Smooth muscle cell of the brain vasculature (primary cell): Measurements from ENCODE around the gene ASS1.
"Not testable (repeated sequence)": the region's sequence is repeated elsewhere in the genome, so short reads cannot be mapped to it uniquely, and the experiment has no call there.

Experiments
- DNase-seq: peaks from one replicate; pipeline ENCODE4 v3.0.0-alpha.2; 2012; ENCODE audit warnings: low read depth, low spot score

ASS1 gene

DNA sequence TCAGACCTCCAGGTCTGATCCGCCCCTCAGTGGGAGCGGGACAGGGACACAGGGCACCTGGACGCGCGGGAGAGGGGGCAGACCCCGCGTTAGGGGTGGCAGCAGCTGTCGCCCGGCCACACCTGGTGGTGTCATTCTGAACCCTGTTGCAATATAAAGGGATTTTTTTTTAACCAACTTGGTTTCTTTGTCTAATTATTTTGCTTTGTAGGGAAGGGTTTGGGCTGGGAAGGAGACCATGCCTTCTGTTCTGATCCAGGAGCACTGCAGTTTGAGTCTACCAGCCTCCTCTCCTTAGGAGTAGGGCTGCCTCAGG lies 10.9 kb upstream of the ASS1 start:
- DNase-seq, result no peak

DNA sequence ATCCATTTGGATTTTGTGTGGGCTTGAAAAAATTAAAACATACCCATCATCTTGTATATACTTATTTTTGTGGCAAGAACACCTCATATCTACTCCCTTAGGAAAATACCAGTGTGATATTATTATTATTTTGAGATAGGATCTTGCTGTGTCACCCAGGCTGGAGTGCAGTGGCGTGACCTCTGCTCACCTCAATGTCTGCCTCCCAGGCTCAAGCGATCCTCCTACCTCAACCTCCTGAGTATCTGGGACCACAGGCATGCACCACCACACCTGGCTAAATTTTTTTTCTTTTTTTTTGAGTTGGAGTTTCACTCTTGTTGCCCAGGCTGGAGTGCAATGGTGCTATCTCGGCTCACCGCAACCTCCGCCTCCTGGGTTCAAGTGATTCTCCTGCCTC lies 10.1 kb upstream of the ASS1 start:
- not testable (repeated sequence) for DNase-seq

DNA sequence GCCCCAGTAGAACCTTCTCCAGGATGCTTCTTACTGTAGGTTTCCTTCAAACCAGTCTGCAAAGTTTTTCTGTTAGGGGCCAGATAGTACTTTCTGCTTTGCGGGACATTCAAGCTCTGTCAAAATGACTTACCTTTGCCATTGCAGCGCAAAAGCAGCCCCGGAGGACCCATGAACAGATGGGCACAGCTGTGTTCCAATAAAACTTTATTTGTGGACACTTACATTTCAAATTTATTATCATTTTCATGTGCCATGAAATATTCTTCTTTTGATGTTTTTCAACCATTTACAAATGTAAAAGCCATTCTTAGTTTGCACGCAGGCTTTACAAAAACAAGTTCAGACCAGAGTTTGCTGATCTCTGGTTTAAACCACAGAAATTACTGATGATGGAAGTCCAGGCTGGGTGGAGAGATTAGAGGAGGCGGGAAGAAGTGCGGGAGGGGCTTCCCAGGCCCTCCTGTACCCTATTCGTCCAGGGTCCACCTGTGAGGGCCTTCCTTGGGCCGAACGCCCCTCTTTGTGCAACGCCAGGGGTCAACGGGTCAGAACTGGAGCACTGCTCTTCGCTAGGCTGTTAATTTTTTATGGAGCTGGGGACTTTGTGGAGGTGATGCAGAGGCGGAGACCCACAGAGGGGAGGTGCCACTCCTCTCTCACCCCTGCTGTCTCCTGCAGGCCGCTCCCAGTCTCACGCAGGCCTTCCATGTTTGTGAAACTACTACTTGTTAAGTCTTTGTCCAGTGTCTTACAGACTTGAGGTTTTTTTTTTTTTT lies 7.6 kb upstream of the ASS1 start:
- DNase-seq, result no peak

DNA sequence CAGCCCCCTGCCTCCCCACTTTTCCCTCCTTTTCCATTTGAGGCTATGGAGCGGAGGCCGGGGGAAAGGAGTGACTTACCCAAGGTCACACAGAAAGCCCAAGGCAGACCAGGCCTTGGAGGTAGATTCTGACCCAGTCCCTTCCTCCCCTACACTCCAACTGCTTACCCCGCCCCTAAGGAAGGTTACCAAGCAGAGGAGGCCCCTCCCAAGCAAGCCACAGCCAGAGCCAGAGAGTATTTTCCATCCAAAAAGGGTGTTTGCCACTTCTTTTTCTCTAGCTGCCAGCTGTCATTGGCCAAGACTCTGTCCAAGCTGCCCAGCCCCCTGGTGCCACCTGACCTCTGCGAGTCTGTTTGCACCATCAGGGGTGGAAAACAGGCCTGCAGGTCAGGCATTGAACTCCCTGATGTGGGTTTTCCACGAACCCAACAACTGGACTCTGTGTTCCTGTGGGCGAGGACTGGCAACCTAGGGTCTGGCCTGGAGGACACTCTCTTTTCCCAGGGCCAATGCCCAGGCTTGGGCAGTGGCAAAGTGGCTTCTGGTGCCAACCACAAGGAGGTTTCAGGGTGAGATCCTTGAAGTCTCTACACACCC lies 6.3 kb upstream of the ASS1 start:
- no peak for DNase-seq

DNA sequence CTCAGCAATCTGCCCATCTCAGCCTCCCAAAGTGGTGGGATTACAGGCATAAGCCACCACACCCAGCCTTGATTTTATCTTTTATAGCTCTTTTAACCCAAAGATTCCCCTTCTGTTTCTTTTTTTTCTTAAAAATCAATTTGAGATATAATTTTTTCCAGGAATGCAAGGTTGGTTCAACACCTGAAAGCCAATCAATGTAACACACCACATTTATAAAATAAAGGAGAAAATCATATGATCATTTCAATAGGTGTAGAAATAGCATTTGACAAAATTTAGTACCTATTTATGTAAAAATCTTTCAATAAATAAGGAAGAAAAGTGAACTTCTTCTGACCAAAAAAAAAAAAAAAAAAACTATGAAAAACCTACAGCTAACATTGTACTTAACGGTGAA lies 3.7 kb upstream of the ASS1 start:
- no peak for DNase-seq

DNA sequence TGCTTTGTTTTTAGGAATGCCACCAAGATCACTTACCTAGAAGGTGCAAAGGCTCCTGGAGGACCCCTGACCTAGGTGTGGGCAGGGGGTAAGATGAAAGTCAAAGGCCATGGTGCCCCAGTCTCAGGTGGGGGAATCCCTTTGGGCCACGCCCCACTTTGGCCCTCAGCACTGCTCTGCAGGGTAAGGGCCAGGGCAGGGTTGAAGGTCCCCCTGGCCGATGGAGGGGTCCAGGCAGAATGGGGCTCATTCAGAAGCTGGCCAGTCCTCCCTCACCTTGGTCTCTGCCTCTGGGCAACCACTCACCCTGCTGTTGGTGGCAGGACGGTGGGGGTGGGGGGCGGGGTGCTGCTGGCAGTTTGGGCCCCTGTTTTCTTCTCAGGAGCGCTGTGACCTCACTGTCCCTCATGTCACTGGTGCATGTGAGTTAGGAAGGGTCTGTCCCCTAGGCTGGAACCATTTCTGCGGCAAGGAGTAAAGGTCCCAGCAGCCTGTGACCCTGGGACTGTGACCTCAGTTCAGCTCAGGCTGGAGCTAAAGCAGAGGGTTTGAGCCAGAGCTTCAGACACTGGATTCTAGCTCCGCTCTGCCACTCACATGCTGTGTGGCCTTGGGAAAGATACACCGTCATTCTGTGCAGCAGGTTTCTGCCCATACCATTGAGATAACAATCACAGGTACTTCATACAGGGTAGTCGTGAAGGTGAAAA lies 1.9 kb upstream of the ASS1 start:
- DNase-seq, result no peak

DNA sequence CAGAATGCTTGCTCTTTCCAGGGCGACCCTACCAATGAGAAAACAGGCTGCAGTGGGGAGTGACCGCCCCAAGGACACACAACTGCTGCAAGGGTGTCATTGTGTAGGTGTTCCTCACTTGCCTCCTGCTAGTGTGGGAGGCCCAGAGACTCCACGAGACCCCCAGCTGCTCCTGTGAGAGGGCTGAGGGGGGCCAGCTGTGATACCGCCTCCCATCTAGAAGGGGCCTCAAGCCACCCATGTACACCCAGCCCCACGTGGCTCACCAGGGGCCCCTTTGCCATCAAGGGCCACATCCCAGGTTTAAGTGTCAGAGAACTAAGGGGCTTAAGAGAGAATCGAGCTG lies 1.3 kb upstream of the ASS1 start:
- DNase-seq, result no peak

DNA sequence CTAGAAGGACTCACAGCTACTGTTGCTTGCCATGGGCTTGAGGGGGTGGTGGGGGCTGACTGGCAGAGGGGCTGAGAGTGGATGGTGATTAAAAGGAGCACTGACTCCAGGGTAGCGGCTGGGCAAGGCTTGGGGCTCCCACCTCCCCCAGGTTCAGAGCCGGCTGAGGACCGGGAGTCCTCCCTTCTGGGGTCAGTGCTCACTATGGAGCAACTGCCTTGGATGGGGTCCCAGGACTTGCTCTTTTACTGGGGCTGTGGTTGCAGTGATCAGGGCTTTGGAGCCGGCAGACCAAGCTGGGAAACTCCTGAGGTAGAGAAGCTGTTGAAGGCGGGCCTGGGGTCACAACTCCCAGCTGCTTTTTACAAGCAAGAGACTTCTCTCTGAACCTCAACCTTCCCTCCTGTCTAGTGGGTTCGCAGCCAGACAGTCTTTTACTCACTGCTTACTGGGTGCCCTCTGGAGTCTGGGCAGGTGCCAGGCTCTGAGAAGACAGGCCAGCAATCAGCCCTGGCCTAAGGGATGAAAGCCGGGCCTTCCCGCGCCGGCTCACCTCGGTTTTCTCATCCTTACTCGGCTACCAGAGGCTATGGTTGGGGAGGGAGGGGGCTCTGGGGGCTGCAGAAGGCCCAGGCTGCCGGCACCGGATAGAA lies 795 bp upstream of the ASS1 start:
- no peak for DNase-seq

DNA sequence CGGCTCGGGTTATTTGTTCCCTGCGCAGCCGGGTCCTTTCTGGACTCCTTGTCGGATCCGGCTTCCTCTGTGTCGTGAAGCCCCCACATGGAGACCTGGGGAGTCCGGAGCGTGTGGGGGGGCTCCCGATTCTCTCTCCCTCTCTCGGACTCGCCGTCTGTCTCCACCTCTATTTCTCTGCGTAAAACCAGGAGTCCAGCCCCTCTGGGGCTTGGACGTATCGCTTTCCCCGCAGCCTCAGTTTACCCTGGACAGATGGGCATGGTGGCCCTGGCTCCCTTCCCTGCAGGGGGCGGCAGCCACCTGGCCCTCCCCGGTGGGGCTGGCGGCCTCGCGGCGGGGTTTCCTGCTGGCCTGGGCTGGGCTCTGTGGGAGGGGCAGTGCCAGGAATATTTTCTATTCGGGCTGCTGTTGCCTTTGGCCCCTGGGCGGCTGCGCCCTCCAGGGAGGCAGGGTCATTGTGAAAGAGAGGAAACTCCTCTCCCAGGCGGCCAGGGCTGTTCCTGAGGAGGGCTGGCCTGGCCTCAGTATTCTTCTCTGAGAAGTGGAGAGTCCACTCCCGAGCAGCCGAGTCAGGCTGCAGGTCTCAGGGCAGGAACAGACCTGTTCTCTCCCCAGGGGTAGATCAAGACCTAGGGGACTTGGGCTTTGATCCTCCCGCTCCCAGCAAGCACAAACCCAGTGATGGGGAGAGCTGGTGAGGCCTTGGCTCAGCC lies 665 bp downstream of the ASS1 start:
- DNase-seq, result no peak

DNA sequence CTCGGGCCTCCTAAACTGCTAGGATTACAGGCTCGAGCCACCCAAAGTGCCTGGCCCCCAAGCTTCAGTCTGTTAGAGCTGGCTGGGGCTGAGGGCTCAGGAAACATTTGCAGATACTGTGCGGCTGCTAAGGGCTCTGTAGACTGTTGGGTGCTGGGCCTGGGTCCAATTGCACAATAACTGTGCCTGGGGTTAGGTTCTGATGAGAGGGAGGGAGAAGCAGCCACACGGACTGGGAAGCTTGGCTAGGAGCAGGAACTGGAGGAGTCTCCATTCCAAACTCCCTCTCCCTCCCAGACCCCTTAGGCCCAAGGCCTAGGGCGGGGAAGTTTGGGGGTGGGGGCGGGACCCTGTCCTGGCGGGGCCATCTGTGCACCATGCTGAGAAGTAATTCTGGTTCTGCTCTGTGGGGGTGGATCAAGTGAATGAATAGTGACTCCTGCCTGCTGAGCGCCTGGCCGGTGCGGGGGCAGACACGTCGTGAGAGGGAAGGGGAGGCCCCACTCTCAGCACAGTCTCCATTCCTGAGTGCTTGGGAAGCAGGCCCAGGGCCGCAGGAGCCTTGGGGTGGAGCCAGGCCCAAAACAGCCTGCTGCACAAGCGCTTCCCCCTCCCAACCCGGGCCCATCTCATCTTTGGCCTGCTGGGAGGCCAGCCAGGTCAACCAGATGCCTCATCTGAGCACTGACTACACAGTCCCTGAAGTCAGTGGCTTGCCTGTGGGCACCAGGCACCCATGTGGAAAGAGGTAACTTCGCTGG lies 1.5 kb downstream of the ASS1 start:
- DNase-seq, result peak; percentile 79

DNA sequence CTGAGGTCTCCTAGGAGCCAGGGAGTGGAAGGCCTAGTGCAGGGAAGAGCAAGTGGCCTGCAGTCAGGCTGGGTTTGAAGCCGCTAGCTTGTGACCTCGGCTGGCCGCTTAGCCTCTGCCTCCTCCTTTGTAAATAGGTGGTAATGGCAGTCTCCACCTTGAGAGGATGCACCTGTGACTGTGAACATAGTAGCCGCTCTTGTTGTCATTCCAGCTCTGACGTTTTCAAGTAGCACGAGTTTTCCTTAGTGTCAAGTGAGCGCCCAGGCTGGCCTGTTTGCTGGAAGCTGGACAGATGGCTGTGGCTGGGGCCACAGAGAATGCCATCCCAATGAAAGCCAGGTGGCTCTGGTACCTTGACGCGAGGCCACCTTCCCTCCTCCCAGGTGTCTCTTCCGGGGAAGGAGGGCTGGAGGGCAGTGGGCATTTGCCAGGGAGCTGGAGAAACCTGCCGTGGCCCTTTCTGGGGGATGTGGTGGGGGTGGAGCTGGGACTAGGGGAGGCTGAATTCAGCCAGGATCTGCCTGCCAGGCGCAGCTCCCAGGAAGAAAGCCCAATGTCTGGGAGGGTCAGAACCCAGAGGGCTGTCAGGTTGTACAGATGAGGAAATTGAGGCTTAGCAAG lies 2.5 kb downstream of the ASS1 start:
- DNase-seq, result no peak

DNA sequence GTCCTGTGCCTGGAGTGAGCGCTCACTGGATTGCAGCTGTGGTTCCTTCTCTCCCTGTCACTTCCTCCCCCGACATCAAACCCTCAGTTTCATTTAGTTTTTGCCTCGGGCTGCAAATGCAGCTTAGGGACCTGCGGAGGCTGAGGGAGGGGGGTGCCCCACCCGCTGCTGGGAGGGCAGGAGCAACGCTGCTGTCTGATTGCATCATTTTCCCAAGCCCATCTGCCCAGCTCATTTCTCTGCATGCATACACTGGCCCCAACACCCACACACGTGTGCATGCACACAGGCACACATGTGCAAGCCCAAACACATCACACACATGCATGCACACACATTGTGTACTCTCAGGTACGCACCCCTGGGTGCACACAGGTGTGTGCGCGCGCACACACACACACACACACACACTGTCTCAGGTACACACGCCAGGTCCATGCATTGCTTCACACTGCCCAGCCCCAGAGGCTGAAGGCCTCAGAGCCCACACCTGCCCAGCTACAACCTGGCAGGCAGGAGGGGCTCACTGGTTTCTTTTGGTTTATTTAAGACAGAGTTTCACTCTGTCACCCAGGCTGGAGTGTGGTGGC lies 3.4 kb downstream of the ASS1 start:
- no peak for DNase-seq

DNA sequence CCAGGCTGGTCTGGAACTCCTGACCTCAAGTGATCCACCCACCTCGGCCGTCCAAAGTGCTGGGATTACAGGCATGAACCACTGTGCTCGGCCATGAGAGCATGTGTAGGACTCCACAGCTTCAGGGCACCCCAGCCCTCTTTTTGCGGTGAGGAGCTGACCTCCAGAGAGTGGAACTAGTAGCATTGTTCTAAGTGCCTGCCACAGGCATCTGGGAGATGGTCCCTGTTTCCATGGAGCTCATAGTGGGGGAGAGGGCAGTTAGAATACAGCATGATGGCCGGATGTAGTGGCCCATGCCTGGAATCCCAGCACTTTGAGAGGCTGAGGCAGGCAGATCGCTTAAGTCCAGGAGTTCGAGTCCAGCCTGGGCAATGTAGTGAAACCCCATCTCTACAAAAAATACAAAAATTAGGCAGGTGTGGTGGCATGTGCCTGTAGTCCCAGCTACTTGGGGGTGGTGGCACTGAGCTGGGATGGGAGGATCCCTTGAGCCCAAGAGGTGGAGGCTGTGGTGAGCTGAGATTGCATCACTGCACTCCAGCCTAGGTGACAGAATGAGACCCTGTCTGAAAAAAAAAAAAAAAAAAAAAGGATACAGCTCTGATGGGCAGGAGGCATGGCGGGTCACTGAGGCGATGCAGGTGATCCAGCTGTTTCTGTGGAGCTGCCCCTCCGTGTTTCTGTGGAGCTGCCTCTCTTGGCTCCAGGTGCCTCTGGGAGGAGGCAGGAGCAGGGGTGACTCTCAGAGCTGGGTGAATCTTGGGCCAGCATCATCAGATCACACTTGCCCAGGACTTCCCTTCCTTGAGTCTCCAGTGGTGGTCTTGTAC lies 4.2 kb downstream of the ASS1 start:
- no peak for DNase-seq

DNA sequence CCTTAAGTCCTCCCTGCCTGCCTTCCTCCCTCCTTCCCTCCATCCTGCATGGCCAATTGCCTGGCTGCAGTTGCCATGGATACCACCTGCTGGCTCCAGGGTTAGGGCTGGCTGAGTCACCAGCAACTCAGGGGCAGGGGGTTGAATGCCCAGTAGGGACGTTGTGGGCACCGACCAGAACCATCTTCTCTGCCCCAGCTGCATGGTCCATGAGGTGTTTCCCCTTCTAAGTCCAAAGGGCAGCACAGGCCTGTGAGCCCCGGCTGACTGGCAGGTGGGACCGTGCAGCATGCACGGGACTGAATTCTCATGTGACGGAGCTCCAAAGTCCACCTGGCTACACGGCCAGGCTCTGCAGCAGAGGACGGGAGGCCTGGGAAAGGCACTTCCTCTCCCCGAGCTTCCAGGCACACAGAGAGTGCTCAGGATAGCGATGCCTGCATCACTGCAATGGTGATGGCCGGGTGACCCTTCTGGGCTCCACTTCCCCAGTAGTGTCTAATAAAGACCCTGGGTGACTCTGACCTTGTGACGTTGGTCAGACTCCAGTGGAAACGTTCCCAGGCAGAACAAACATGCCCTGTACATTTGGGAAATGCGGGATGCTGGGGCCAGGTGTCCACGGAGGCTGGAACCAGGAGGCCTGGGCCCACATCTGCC lies 5.7 kb downstream of the ASS1 start:
- DNase-seq, result no peak

DNA sequence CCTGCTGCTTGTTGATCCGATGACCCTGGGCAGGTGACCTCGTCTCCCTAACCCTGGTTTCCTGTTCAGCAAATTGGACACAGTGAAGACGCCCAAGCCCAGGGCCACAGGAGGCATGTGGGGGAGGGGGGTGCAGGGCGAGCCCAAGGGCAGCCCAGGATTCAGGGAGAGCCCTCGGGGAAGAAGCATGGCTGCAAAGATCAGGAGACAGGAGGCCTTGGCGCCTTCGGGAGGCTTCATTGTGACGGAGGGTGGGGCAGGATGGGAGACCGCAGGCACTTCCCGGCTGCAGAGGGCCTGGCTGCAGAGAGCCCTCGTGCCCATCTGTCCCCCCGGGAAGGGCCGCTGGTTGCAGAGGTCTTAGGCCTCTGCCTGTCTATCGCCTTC lies 6.2 kb downstream of the ASS1 start:
- no peak for DNase-seq

DNA sequence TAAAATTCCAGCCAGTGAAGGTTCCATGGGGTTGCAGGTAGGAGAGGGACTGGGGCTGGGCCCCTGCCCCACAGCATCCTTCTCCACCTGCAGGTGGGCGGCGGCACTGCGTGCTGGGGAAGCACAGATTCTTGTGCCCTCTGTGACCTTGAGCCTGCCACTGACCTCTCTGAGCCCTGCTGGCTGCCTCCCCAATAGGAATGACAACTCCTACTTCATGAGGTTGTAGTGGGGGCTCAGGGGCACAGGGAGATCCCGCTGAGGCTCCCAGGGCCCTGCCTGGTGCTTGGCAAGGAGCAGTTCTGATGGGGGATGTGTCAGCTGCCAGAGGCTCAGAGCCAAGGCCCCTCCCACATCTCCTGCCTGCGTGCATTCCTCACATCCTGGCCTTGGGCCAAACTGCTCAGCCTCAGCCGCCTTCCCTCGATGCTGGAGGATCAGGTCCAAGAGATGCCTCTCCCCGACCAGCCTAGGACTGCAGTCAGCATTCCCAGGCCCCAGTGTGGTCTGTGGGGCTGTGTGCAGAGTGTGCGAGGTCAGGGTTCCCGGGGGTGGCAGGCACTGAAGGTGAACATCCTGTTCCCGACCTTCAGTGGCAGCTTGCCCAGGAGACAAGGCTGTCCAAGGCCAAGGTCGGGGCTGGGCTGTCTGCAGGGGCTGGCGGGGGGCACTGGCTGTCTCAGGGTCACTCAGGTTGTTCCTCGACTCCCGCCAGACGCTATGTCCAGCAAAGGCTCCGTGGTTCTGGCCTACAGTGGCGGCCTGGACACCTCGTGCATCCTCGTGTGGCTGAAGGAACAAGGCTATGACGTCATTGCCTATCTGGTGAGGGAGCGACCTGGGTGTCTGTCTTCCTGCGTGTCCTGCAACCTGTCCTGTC lies 7.0 kb downstream of the ASS1 start:
- DNase-seq, result peak; percentile 94

DNA sequence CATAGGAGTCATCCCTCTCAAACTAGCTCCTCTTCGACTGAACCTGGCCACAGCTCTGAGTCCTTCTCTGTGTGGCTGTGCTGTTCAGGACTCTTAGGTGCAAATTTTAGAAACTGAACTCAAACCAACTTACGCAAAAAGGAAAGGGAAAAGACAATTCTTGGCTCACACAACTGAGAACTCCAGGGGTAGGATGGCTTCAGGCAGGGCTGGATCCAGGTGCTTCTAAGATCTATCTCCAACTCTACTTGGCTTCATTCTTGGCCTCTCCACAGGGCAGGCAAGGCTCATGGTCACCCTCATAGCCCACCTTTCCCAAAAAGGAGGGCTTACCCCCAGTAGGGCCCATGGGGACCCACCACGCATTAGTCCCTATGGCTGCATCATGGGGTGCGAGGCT lies 8.1 kb downstream of the ASS1 start:
- DNase-seq, result no peak

DNA sequence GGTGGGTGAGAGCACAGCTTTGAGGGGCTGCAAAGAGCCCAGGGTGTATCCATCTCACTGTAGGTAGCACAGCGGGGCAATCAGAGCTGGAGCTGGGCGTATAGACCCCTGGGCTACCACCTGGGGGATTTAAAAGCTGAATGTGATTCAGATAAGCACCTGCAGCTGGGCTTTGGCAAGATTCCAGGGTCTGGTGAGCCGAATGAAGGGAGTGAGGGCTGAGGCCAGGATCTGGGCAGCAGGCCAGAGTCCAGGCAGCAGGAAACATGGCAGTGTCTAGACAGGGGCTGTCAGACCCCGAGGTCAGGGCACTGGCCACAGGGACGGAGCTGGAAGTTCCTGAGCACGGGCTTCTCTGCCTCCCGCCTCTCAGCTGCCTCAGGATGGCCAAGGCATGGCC lies 8.7 kb downstream of the ASS1 start:
- peak; percentile 32 for DNase-seq
